ENCODE results near the gene LMO1.

The LMO1 gene

DNA sequence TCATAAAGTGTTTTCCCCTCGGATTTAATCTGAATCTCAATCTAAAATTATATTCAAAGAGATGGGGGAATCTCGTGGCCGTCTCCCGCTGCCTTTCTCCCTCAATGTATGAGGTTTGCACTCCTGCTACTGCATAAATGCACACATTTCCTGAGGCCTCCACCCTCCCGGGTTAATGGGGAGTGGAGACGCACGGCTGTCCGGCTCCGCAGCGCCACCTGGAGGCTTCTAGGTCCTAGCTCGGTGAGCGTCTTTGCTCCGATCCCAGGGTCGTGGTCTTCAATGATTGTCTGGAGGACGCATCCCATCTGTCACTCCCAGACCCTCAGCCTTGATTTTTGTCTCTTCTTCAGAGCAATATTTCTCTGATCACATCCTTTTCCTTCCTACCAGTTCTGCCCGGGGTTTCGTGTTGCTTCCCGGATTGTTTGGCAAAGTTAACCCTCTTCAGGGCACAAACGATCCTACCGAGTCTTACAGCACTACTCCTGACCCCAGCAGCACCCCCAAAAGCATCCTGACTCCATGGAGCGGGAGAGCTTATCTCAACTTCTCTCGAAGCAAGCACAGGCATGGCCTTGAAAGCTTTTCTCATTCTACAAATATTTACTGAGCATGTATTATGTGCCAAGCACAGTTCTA is at the start of gene LMO1:
Gene LMO1 (minus strand): TSS at position 110 of the 642 bp plus-strand sequence. CDS start 516 bp downstream, outside the sequence.
- TF ChIP-seq, protein P1, sequence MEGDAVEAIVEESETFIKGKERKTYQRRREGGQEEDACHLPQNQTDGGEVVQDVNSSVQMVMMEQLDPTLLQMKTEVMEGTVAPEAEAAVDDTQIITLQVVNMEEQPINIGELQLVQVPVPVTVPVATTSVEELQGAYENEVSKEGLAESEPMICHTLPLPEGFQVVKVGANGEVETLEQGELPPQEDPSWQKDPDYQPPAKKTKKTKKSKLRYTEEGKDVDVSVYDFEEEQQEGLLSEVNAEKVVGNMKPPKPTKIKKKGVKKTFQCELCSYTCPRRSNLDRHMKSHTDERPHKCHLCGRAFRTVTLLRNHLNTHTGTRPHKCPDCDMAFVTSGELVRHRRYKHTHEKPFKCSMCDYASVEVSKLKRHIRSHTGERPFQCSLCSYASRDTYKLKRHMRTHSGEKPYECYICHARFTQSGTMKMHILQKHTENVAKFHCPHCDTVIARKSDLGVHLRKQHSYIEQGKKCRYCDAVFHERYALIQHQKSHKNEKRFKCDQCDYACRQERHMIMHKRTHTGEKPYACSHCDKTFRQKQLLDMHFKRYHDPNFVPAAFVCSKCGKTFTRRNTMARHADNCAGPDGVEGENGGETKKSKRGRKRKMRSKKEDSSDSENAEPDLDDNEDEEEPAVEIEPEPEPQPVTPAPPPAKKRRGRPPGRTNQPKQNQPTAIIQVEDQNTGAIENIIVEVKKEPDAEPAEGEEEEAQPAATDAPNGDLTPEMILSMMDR (conservative IDR thresholded peaks at IDR 0.05; ENCODE audit: low read depth, low read length) = peak; percentile 92
- peak within 1 kb of the TSS; percentile 46 for H3K4me3 ChIP-seq (ENCODE audit: low read depth, low read length)
- peak; percentile 82 for DNase-seq (ENCODE audit: low read depth)

DNA sequence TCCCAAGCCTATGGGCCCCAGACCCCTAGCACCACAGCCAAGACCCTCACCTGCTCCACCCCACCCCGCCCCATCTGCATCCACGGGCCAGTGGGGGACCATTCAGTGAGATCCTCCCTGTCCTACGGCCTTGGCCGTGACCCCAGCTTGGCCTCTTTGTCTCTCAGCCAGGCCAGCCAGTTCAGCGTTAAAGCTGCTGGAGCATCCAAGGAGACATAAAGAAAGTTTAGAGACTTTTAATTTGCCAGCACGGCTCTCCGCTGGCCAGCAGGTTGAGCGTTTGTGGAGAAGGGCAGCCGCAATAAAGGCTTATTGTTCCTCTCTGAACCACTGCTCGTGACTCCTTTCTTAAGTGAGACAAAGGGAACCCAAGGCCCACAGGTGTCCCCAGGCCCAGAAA is 49.3 kb upstream of the LMO1 start:
- TF ChIP-seq, protein P1 (conservative IDR thresholded peaks at IDR 0.05; ENCODE audit: low read depth, low read length) = no peak
- DNase-seq (ENCODE audit: low read depth) = no peak
- H3K4me3 ChIP-seq (ENCODE audit: low read depth, low read length) = no peak overlapping the region

- TF ChIP-seq, protein P1 (conservative IDR thresholded peaks at IDR 0.05; ENCODE audit: low read depth, low read length) = no peak
- no peak for DNase-seq (ENCODE audit: low read depth)
- H3K4me3 ChIP-seq (ENCODE audit: low read depth, low read length) = no peak overlapping the region
These were observed 47.7 kb upstream of the LMO1 start for GRCh38 chr11:8311366-8311765.

- DNase-seq (ENCODE audit: low read depth) = no peak
- TF ChIP-seq, protein P1 (conservative IDR thresholded peaks at IDR 0.05; ENCODE audit: low read depth, low read length) = no peak
These were observed 47.1 kb upstream of the LMO1 start for GRCh38 chr11:8310743-8311298.

GRCh38 chr11:8309862-8310261 is 46.2 kb upstream of the LMO1 start:
- H3K4me3 ChIP-seq (ENCODE audit: low read depth, low read length) = no peak overlapping the region
- TF ChIP-seq, protein P1 (conservative IDR thresholded peaks at IDR 0.05; ENCODE audit: low read depth, low read length) = no peak
- DNase-seq (ENCODE audit: low read depth) = no peak

More at GRCh38 chr11:8310743-8311298, 47.1 kb upstream of the LMO1 start:
- no peak overlapping the region for H3K4me3 ChIP-seq (ENCODE audit: low read depth, low read length)

DNA sequence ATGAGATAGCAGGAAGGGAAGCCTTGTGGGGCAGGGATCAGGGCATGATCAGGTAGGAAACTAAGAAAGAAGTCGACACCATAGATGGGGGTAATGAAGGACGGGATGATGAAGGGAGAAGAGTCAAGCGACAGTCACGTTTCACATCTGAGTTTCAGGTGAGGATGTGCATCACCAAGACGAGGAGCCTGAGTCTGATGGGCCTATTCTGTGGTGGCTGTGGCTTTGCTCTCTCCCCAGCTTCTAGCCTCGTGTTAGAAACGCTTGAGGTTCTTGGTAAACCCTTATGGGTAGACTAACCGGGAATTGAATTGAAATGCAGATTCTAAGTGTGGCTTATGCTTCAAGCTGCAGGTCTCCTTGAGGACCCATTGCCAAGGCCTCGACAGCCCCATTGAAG is 45.6 kb upstream of the LMO1 start:
- H3K4me3 ChIP-seq (ENCODE audit: low read depth, low read length) = no peak overlapping the region
- TF ChIP-seq, protein P1 (conservative IDR thresholded peaks at IDR 0.05; ENCODE audit: low read depth, low read length) = no peak
- no peak for DNase-seq (ENCODE audit: low read depth)

DNA sequence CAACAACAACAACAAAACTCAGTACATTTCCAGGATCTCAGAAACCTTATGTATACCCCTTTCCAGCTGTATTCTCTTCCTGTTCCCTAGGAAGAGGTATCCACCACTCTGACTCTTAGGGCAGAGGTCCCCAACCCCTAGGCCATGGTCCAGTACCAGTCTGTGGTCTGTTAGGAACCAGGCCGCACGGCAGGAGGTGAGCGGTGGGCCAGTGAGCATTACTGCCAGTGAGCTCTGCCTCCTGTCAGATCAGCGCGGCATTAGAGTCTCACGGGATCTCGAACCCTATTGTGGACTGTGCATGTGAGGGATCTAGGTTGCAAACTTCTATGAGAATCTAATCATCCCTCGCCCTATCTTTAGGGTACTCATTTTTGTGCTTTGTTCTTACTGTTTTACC is 43.9 kb upstream of the LMO1 start:
- TF ChIP-seq, protein P1 (conservative IDR thresholded peaks at IDR 0.05; ENCODE audit: low read depth, low read length) = no peak
- no peak for DNase-seq (ENCODE audit: low read depth)
- no peak overlapping the region for H3K4me3 ChIP-seq (ENCODE audit: low read depth, low read length)

Measured in choroid plexus epithelial cell (primary cell).